ENCODE measurements around the gene COPZ2.
A peak's percentile ranks its signal among the peaks of the same experiment; 100 is the strongest.
"Not testable (repeated sequence)": the region's sequence is repeated elsewhere in the genome, so short reads cannot be mapped to it uniquely, and the experiment has no call there.

The COPZ2 gene

GRCh38 chr17:48036693-48037035, 933 bp downstream of the COPZ2 start:
- peaks cover 11% of the 10 kb centered on the region for H3K4me1 ChIP-seq (ENCODE audit: insufficient read depth, low read length)
- no peaks in the 10 kb centered on the region for H3K9me3 ChIP-seq (ENCODE audit: low read length)
- no peaks in the 10 kb centered on the region for H3K36me3 ChIP-seq (ENCODE audit: insufficient read depth, low read length)
- H3K4me3 ChIP-seq (ENCODE audit: low read length) = peak overlapping the region; percentile 44
- H3K27me3 ChIP-seq (ENCODE audit: insufficient read depth, low read length) = no peaks in the 10 kb centered on the region
- no peak overlapping the region for H2AFZ ChIP-seq (ENCODE audit: low read depth, low read length)

- not testable (repeated sequence) for H2AFZ ChIP-seq (ENCODE audit: low read depth, low read length); H3K36me3 ChIP-seq (ENCODE audit: insufficient read depth, low read length); H3K4me3 ChIP-seq (ENCODE audit: low read length); H3K9me3 ChIP-seq (ENCODE audit: low read length); H3K27me3 ChIP-seq (ENCODE audit: insufficient read depth, low read length)
- peaks cover 11% of the 10 kb centered on the region for H3K4me1 ChIP-seq (ENCODE audit: insufficient read depth, low read length)
These were observed 2.9 kb downstream of the COPZ2 start for GRCh38 chr17:48034734-48035133.

- no peak overlapping the region for H3K4me3 ChIP-seq (ENCODE audit: low read length)
- H3K4me1 ChIP-seq (ENCODE audit: insufficient read depth, low read length) = peaks cover 3% of the 10 kb centered on the region
- H3K9me3 ChIP-seq (ENCODE audit: low read length) = no peaks in the 10 kb centered on the region
These were observed 5.6 kb downstream of the COPZ2 start for GRCh38 chr17:48031966-48032365.

GRCh38 chr17:48030531-48030930, 7.1 kb downstream of the COPZ2 start:
- no peaks in the 10 kb centered on the region for H3K27me3 ChIP-seq (ENCODE audit: insufficient read depth, low read length)

More at GRCh38 chr17:48031966-48032365, 5.6 kb downstream of the COPZ2 start:
- no peak overlapping the region for H2AFZ ChIP-seq (ENCODE audit: low read depth, low read length)
- H3K36me3 ChIP-seq (ENCODE audit: insufficient read depth, low read length) = no peaks in the 10 kb centered on the region
- H3K27me3 ChIP-seq (ENCODE audit: insufficient read depth, low read length) = no peaks in the 10 kb centered on the region

GRCh38 chr17:48028736-48029135, 8.9 kb downstream of the COPZ2 start:
- H3K36me3 ChIP-seq (ENCODE audit: insufficient read depth, low read length) = no peaks in the 10 kb centered on the region
- peaks cover 26% of the 10 kb centered on the region for H3K4me1 ChIP-seq (ENCODE audit: insufficient read depth, low read length)
- no peak overlapping the region for H3K4me3 ChIP-seq (ENCODE audit: low read length)
- no peak overlapping the region for H2AFZ ChIP-seq (ENCODE audit: low read depth, low read length)
- no peaks in the 10 kb centered on the region for H3K9me3 ChIP-seq (ENCODE audit: low read length)
- no peaks in the 10 kb centered on the region for H3K27me3 ChIP-seq (ENCODE audit: insufficient read depth, low read length)

More at GRCh38 chr17:48030531-48030930, 7.1 kb downstream of the COPZ2 start:
- H3K9me3 ChIP-seq (ENCODE audit: low read length) = no peaks in the 10 kb centered on the region
- H3K36me3 ChIP-seq (ENCODE audit: insufficient read depth, low read length) = no peaks in the 10 kb centered on the region
- no peak overlapping the region for H3K4me3 ChIP-seq (ENCODE audit: low read length)
- H2AFZ ChIP-seq (ENCODE audit: low read depth, low read length) = no peak overlapping the region
- H3K4me1 ChIP-seq (ENCODE audit: insufficient read depth, low read length) = peaks cover 13% of the 10 kb centered on the region

GRCh38 chr17:48027322-48027981, 10.1 kb downstream of the COPZ2 start:
- Histone ChIP-seq H3K27me3 (ENCODE audit: insufficient read depth, low read length) (no peaks in the 10 kb centered on the region), H3K4me3 (ENCODE audit: low read length) (no peak overlapping the region), H3K9me3 (ENCODE audit: low read length) (no peaks in the 10 kb centered on the region), H3K4me1 (ENCODE audit: insufficient read depth, low read length) (peaks cover 34% of the 10 kb centered on the region), H3K36me3 (ENCODE audit: insufficient read depth, low read length) (no peaks in the 10 kb centered on the region), H2AFZ (ENCODE audit: low read depth, low read length) (no peak overlapping the region)

GRCh38 chr17:48026502-48027321, 10.9 kb downstream of the COPZ2 start:
- Histone ChIP-seq H3K27me3 (ENCODE audit: insufficient read depth, low read length) (no peaks in the 10 kb centered on the region), H3K4me3 (ENCODE audit: low read length) (no peak overlapping the region)

GRCh38 chr17:48025904-48026501, 11.6 kb downstream of the COPZ2 start:
- H3K36me3 ChIP-seq (ENCODE audit: insufficient read depth, low read length) = no peaks in the 10 kb centered on the region
- no peaks in the 10 kb centered on the region for H3K27me3 ChIP-seq (ENCODE audit: insufficient read depth, low read length)
- H3K4me3 ChIP-seq (ENCODE audit: low read length) = peak overlapping the region; percentile 46
- H2AFZ ChIP-seq (ENCODE audit: low read depth, low read length) = peak overlapping the region; percentile 7
- peaks cover 34% of the 10 kb centered on the region for H3K4me1 ChIP-seq (ENCODE audit: insufficient read depth, low read length)
- H3K9me3 ChIP-seq (ENCODE audit: low read length) = no peaks in the 10 kb centered on the region

More at GRCh38 chr17:48026502-48027321, 10.9 kb downstream of the COPZ2 start:
- Histone ChIP-seq H3K36me3 (ENCODE audit: insufficient read depth, low read length) (no peaks in the 10 kb centered on the region), H2AFZ (ENCODE audit: low read depth, low read length) (peak overlapping the region; percentile 78), H3K9me3 (ENCODE audit: low read length) (no peaks in the 10 kb centered on the region), H3K4me1 (ENCODE audit: insufficient read depth, low read length) (peaks cover 34% of the 10 kb centered on the region)

- Histone ChIP-seq H3K4me3 (ENCODE audit: low read length) (peak overlapping the region; percentile 46), H3K27me3 (ENCODE audit: insufficient read depth, low read length) (no peaks in the 10 kb centered on the region), H2AFZ (ENCODE audit: low read depth, low read length) (peak overlapping the region; percentile 57), H3K4me1 (ENCODE audit: insufficient read depth, low read length) (peaks cover 34% of the 10 kb centered on the region), H3K9me3 (ENCODE audit: low read length) (no peaks in the 10 kb centered on the region), H3K36me3 (ENCODE audit: insufficient read depth, low read length) (no peaks in the 10 kb centered on the region)
These were observed 12.3 kb downstream of the COPZ2 start for GRCh38 chr17:48025040-48025903.

- Histone ChIP-seq H3K27me3 (ENCODE audit: insufficient read depth, low read length) (no peaks in the 10 kb centered on the region), H3K4me3 (ENCODE audit: low read length) (peak overlapping the region; percentile 46), H2AFZ (ENCODE audit: low read depth, low read length) (peak overlapping the region; percentile 59), H3K36me3 (ENCODE audit: insufficient read depth, low read length) (no peaks in the 10 kb centered on the region), H3K4me1 (ENCODE audit: insufficient read depth, low read length) (peaks cover 34% of the 10 kb centered on the region), H3K9me3 (ENCODE audit: low read length) (no peaks in the 10 kb centered on the region)
These were observed 13.2 kb downstream of the COPZ2 start for GRCh38 chr17:48024149-48025039.

- H3K4me3 ChIP-seq (ENCODE audit: low read length) = peak overlapping the region; percentile 46
- no peaks in the 10 kb centered on the region for H3K9me3 ChIP-seq (ENCODE audit: low read length)
- H3K4me1 ChIP-seq (ENCODE audit: insufficient read depth, low read length) = peaks cover 34% of the 10 kb centered on the region
- no peaks in the 10 kb centered on the region for H3K27me3 ChIP-seq (ENCODE audit: insufficient read depth, low read length)
- no peaks in the 10 kb centered on the region for H3K36me3 ChIP-seq (ENCODE audit: insufficient read depth, low read length)
- peak overlapping the region; percentile 59 for H2AFZ ChIP-seq (ENCODE audit: low read depth, low read length)
These were observed 14.0 kb downstream of the COPZ2 start for GRCh38 chr17:48023400-48024148.

All from neuron (in vitro differentiated cells).